Subcutaneous adipose tissue (tissue), 4 donors: ENCODE results near the gene S1PR4. TPM values are rescaled to one million over a fixed set of nuclear protein-coding genes. Genes with fewer than 3 reads are reported as not detected.

Source experiments
- total RNA-seq, 4 donors: library from RNA; depleted of rRNA; stranded (reverse); fragments of >200 nt; gene quantifications; one replicate each; pipeline ENCODE4 v1.1.0, GENCODE V29; 2016
- TF ChIP-seq, protein P1 (sequence below): fragments of 450-650 bp; IDR thresholded peaks from one replicate; pipeline ENCODE4 v1.5.1; 2016; ENCODE audit warnings: low read depth, mild to moderate bottlenecking, control low read depth, antibody characterized with exemption, moderate library complexity

The S1PR4 gene
- total RNA-seq, 4 donors from 2014 or later, result 0.49 to 4.9 (median 3.1) TPM

DNA sequence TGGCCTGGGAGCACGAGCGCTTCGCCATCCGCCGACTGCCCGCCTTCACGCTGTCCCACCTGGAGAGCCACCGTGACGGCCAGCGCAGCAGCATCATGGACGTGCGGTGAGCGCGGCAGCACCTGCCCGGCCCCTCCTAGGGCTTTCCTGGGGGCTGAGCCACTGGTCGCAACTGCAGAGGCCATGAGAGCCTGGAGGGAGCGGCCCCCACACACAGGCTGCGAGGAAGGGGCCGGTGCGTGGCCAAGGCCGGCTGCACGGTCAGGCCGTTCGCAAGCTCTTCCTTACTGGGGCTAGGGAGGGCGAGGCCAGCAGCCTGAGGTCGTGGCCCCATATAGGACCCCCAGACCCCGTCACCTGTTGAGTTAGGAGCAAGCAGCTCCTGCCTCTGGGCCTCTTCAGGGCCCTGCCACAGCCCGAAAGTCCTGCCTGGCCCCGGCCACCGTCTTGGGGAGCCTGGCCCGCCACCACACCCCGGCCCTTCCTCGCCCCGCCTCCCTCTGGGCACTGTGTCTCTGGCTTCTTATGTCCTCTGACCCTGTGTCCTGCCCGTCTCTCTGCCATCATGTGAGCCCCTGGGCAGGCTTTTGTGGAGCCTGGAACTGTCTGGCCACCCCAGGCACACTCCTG lies 26.2 kb downstream of the S1PR4 start:
- TF ChIP-seq, protein P1, sequence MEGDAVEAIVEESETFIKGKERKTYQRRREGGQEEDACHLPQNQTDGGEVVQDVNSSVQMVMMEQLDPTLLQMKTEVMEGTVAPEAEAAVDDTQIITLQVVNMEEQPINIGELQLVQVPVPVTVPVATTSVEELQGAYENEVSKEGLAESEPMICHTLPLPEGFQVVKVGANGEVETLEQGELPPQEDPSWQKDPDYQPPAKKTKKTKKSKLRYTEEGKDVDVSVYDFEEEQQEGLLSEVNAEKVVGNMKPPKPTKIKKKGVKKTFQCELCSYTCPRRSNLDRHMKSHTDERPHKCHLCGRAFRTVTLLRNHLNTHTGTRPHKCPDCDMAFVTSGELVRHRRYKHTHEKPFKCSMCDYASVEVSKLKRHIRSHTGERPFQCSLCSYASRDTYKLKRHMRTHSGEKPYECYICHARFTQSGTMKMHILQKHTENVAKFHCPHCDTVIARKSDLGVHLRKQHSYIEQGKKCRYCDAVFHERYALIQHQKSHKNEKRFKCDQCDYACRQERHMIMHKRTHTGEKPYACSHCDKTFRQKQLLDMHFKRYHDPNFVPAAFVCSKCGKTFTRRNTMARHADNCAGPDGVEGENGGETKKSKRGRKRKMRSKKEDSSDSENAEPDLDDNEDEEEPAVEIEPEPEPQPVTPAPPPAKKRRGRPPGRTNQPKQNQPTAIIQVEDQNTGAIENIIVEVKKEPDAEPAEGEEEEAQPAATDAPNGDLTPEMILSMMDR, result no peak

DNA sequence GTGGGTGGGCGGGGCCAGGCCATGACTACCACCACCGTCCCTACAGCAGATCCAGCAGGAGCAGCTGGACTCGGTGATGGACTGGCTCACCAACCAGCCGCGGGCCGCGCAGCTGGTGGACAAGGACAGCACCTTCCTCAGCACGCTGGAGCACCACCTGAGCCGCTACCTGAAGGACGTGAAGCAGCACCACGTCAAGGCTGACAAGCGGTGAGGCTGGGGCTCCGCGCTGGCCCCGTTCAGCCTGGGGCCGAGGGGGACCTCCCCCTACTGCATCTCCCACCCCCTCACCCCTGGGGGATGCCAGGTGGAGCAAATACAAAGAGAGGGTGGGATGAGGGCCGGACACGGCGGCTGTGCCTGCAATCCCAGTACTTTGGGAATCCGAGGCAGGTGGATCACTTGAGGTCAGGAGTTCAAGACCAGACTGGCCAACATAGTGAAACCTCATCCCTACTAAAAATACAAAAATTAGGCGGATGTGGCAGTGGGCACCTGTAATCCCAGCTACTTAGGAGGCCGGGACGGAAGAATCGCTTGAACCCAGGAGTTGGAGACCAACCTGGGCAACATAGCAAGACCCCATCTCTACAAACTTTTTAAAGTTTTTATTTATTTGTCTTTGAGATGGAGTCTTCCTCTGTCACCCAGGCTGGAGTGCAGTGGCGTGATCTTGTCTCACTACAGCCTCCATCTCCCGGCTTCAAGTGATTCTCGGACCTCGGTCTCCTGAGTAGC lies 27.8 kb downstream of the S1PR4 start:
- TF ChIP-seq, protein P1, result no peak

DNA sequence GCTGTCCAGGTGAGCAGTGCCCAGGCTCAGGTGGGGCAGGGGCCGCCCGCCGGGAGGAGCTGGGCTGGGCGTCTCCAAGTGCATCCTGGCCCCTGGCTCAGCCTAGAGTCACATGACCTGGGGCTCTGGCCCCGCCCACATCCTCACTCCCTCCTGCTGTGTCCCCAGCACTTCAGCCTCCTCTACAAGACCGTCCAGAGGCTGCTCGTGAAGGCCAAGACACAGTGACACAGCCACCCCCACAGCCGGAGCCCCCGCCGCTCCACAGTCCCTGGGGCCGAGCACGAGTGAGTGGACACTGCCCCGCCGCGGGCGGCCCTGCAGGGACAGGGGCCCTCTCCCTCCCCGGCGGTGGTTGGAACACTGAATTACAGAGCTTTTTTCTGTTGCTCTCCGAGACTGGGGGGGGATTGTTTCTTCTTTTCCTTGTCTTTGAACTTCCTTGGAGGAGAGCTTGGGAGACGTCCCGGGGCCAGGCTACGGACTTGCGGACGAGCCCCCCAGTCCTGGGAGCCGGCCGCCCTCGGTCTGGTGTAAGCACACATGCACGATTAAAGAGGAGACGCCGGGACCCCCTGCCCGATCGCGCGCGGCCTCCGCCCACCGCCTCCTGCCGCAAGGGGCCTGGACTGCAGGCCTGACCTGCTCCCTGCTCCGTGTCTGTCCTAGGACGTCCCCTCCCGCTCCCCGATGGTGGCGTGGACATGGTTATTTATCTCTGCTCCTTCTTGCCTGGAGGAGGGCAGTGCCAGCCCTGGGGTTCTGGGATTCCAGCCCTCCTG lies 29.1 kb downstream of the S1PR4 start:
- TF ChIP-seq, protein P1, result no peak

DNA sequence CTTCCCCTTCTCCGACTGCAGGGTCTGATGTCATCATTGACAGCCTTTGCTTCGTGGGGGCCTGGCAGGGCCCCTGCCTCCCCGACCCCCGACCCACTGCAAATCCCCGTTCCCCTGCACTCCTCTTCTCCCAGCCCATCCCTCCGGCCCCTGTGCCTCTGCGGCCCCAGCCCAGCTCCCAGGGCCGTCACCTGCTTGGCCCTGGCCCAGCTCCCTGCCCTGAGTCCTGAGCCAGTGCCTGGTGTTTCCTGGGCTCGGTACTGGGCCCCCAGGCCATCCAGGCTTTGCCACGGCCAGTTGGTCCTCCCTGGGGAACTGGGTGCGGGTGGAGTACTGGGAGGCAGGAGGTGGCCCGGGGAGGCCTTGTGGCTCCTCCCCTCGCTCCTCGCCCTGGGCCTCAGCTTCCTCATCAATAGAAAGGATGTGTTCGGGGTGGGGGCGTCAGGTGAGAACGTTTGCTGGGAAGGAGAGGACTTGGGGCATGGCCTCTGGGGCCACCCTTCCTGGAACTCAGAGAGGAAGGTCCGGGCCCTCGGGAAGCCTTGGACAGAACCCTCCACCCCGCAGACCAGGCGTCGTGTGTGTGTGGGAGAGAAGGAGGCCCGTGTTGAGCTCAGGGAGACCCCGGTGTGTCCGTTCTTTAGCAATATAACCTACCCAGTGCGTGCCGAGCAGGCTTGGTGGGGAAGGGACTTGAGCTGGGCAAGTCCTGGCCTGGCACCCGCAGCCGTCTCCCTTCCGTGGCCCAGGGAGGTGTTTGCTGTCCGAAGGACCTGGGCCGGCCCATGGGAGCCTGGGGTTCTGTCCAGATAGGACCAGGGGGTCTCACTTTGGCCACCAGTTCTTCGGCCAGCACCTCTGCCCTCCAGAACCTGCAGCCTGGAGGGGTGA lies 30.0 kb downstream of the S1PR4 start:
- TF ChIP-seq, protein P1, result no peak

DNA sequence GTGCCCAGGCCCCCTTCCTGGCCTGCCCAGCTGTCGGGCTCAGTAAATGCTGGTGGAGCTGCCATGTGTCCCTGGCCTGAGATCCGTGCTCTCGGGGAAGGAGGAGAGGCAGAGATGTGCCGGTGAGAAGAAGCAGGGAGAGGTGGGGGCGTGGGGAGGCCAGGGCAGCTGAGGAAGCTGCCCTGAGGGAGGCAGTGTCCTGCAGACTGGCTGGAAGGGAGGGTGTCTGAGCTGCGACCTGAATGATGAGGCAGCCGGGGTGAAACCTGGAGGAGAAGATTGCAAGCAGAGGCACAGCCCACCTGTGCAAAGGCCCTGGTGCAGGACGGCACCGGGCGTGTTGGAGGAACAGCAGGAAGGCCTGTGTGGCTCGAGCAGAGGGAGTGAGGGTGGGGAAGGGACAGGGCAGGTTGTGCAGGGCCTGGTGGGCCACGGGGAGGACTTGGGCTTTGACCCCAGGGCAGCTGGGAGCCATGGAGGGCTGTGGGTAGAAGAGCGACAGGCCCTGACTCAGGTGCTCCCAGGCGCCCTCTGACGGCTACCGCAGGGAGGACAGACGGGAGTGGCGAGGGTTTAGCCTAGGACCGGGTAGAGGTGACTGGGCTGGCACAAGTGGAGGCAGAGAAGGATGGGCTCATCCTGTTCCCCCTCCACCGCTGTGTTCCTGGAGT lies 31.9 kb downstream of the S1PR4 start:
- TF ChIP-seq, protein P1, result no peak

DNA sequence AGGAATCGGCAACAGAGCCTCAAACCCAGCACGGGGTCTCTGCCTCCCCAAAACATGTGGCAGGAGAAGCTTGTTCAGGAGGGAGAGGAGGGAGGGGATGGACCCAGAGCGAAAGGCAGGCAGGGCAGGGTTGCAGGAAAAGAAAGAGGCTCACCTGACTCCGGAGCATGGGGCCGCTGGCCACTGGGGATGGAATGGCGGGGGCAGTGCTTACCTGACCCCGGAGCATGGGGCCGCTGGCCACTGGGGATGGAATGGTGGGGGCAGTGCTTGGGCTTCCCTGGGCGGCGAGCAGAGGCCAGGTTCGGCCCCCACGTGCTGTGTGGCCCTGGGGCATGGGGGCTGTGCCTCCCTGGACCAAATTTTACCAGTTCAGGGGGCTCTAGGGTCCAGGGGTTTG lies 32.6 kb downstream of the S1PR4 start:
- TF ChIP-seq, protein P1, result no peak
